Measurements from ENCODE around the gene MSRB3. TPM values are rescaled to one million over a fixed set of nuclear protein-coding genes. Genes with fewer than 3 reads are reported as not detected.

MSRB3 gene
- total RNA-seq, 2 donors from 2014 or later = 3.5 to 29.6 TPM

GRCh38 chr12:65434737-65435136 is 156.3 kb downstream of the MSRB3 start:
- Histone ChIP-seq H3K9me3 (no peaks in the 10 kb centered on the region), H3K36me3 (no peaks in the 10 kb centered on the region), H3K9ac (ENCODE audit: low read depth in 2 of 2, low read length in 2 of 2) (no peak overlapping the region), H3K4me3 (no peak overlapping the region), H3K4me1 (no peaks in the 10 kb centered on the region), H3K27ac (no peak overlapping the region), H3K27me3 (no peaks in the 10 kb centered on the region)
- no peak for TF ChIP-seq CTCF (IDR thresholded peaks at IDR 0.05)
- intact Hi-C loops (cut with DNase I) = no loop called here
- DNase-seq = no peak

DNA sequence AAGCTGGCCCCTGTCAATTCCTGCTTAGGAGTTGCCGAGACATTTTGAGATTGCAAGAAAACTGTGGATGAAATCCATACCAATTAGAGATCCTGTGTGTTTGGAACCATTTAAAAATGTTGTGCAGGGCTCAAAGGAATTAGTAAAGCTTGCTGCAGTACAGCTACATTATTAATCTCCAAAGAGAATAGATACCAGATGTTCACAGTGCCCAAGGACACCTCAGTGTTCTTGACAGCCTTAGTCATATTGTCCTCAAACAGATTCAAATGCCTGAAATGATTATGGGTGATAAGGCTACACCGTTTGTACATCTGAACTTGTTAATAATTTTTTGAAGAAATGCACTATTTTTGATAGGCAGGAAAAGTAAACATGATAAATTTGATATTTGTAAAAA is 164.6 kb downstream of the MSRB3 start:
- intact Hi-C loops (cut with DNase I) = no loop called here
- Histone ChIP-seq H3K4me1 (no peaks in the 10 kb centered on the region), H3K27me3 (no peaks in the 10 kb centered on the region), H3K27ac (no peak overlapping the region), H3K9ac (ENCODE audit: low read depth in 2 of 2, low read length in 2 of 2) (no peak overlapping the region), H3K4me3 (no peak overlapping the region), H3K9me3 (no peaks in the 10 kb centered on the region), H3K36me3 (no peaks in the 10 kb centered on the region)
- TF ChIP-seq CTCF (IDR thresholded peaks at IDR 0.05) = no peak
- DNase-seq = no peak

- H3K9me3 ChIP-seq = no peaks in the 10 kb centered on the region
- H3K4me3 ChIP-seq = no peak overlapping the region
- no peaks in the 10 kb centered on the region for H3K4me1 ChIP-seq
- H3K27ac ChIP-seq = no peak overlapping the region
- no peak for DNase-seq
- no peaks in the 10 kb centered on the region for H3K36me3 ChIP-seq
- intact Hi-C loops (cut with DNase I) = no loop called here
- no peak overlapping the region for H3K9ac ChIP-seq (ENCODE audit: low read depth in 2 of 2, low read length in 2 of 2)
- no peaks in the 10 kb centered on the region for H3K27me3 ChIP-seq
- TF ChIP-seq CTCF (IDR thresholded peaks at IDR 0.05) = no peak
Observed at GRCh38 chr12:65444996-65445395, 166.5 kb downstream of the MSRB3 start.

GRCh38 chr12:65446901-65447300 is 168.4 kb downstream of the MSRB3 start:
- TF ChIP-seq CTCF (IDR thresholded peaks at IDR 0.05) = no peak
- Histone ChIP-seq H3K27me3 (no peaks in the 10 kb centered on the region), H3K4me3 (no peak overlapping the region), H3K4me1 (no peaks in the 10 kb centered on the region), H3K36me3 (no peaks in the 10 kb centered on the region), H3K9me3 (no peaks in the 10 kb centered on the region), H3K9ac (ENCODE audit: low read depth in 2 of 2, low read length in 2 of 2) (no peak overlapping the region), H3K27ac (no peak overlapping the region)
- intact Hi-C loops (cut with DNase I) = no loop called here
- no peak for DNase-seq

DNA sequence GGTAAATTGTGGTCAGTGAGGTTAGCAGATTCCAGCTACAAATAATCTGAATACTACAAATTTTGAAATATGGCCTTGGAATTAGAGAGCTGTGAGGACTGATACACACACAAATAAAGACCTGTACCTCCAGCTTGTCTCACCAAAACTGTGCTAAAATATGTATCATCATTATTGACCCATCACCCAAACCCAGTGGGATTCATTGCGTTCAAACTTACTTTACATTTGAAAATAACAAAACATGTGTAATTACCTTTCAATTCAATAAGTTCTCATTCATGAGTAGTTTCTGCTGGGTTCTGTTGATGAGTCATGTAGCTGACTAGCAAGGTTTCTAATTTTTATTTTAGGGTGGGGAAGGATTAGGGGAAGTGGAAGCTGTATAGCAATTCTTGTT is 170.9 kb downstream of the MSRB3 start:
- Histone ChIP-seq H3K27me3 (no peaks in the 10 kb centered on the region), H3K9me3 (no peaks in the 10 kb centered on the region), H3K4me3 (no peak overlapping the region), H3K9ac (ENCODE audit: low read depth in 2 of 2, low read length in 2 of 2) (no peak overlapping the region), H3K4me1 (no peaks in the 10 kb centered on the region), H3K36me3 (no peaks in the 10 kb centered on the region), H3K27ac (no peak overlapping the region)
- TF ChIP-seq CTCF (IDR thresholded peaks at IDR 0.05) = no peak
- intact Hi-C loops (cut with DNase I) = no loop called here
- DNase-seq = no peak

GRCh38 chr12:65450625-65451024 is 172.1 kb downstream of the MSRB3 start:
- H3K4me1 ChIP-seq = no peaks in the 10 kb centered on the region
- TF ChIP-seq CTCF (IDR thresholded peaks at IDR 0.05) = no peak
- no peak overlapping the region for H3K27ac ChIP-seq
- intact Hi-C loops (cut with DNase I) = no loop called here
- H3K4me3 ChIP-seq = no peak overlapping the region
- DNase-seq = no peak
- no peak overlapping the region for H3K9ac ChIP-seq (ENCODE audit: low read depth in 2 of 2, low read length in 2 of 2)
- H3K36me3 ChIP-seq = no peaks in the 10 kb centered on the region
- H3K27me3 ChIP-seq = no peaks in the 10 kb centered on the region
- no peaks in the 10 kb centered on the region for H3K9me3 ChIP-seq
